PC-9 (cell line): Measurements from ENCODE around the gene FLNB. TPM values are rescaled to one million over a fixed set of nuclear protein-coding genes. Genes with fewer than 3 reads are reported as not detected.
A peak's percentile ranks its signal among the peaks of the same experiment; 100 is the strongest.

Experiments used
- BruUV-seq: library from RNA; stranded (reverse); fragments of 400-500 nt; replicated peaks from 2 replicates; lab custom pipeline; 2021; lab: Mats Ljungman, UMichigan
- CTCF ChIA-PET: fragments of 300-600 bp; sonication (Branson Sonifier 250); formaldehyde crosslinking; loops from one replicate; lab custom pipeline; 2022; ENCODE audit warnings: antibody characterized with exemption; lab: Charles Lee
- POLR2A ChIA-PET: fragments of 300-600 bp; sonication (Branson Sonifier 250); formaldehyde crosslinking; loops from one replicate; lab custom pipeline; 2022; ENCODE audit warnings: antibody characterized with exemption; ENCODE audit not compliant: unreplicated experiment; lab: Charles Lee
- DNase-seq, 2 experiments: peaks; one replicate each; pipeline versions ENCODE4 v3.0.0 to v3.0.0-alpha.2; 2015 to 2022; ENCODE audit warnings: mixed read lengths in 1 of 2
- H2AFZ ChIP-seq: fragments of 200-600 bp; sonication (generic); 2 replicates; pipeline ENCODE4 v1.8.1; 2017; ENCODE audit warnings: antibody characterized with exemption
- H3F3A ChIP-seq: fragments of 200-600 bp; sonication (generic); 2 replicates; pipeline ENCODE4 v1.8.1; 2017; ENCODE audit warnings: antibody characterized with exemption, mild to moderate bottlenecking, low read depth; ENCODE audit not compliant: insufficient read depth
- H3K27ac ChIP-seq: fragments of 200-600 bp; sonication (generic); 2 replicates; pipeline ENCODE4 v1.6.1; 2016; ENCODE audit warnings: mixed run types
- H3K27me3 ChIP-seq: fragments of 200-600 bp; sonication (generic); 2 replicates; pipeline ENCODE4 v1.6.1; 2016; ENCODE audit warnings: low read depth, mixed run types; ENCODE audit not compliant: insufficient read depth
- H3K36me3 ChIP-seq: fragments of 200-600 bp; sonication (generic); 2 replicates; pipeline ENCODE4 v1.6.1; 2016; ENCODE audit warnings: low read depth, mixed run types
- H3K4me1 ChIP-seq: fragments of 200-600 bp; sonication (generic); replicated peaks from 2 replicates; pipeline ENCODE4 v1.6.1; 2016; ENCODE audit warnings: mixed run types; ENCODE audit not compliant: insufficient read depth
- H3K4me2 ChIP-seq: fragments of 200-600 bp; sonication (generic); 2 replicates; pipeline ENCODE4 v1.6.1; 2017; ENCODE audit warnings: mixed run types
- H3K4me3 ChIP-seq: fragments of 200-600 bp; sonication (generic); 2 replicates; pipeline ENCODE4 v1.6.1; 2016; ENCODE audit warnings: mixed run types
- H3K79me2 ChIP-seq: fragments of 200-600 bp; sonication (generic); 2 replicates; pipeline ENCODE4 v1.6.1; 2017; ENCODE audit warnings: low read depth, mixed run types
- H3K9me2 ChIP-seq: fragments of 200-600 bp; sonication (generic); 2 replicates; pipeline ENCODE4 v1.8.1; 2017; ENCODE audit warnings: mild to moderate bottlenecking; ENCODE audit not compliant: insufficient read depth
- H3K9me3 ChIP-seq: fragments of 200-600 bp; sonication (generic); 2 replicates; pipeline ENCODE4 v1.8.1; 2016; ENCODE audit warnings: low read depth; ENCODE audit not compliant: insufficient read depth
- H4K20me1 ChIP-seq: fragments of 200-600 bp; sonication (generic); 2 replicates; pipeline ENCODE4 v1.8.1; 2017; ENCODE audit not compliant: insufficient read depth
- EZH2 ChIP-seq: fragments of 200-600 bp; sonication (generic); IDR thresholded peaks from 2 replicates; pipeline ENCODE4 v1.8.0; 2017; ENCODE audit warnings: antibody characterized with exemption, low read depth
- intact Hi-C: fragments of 100-400 bp; cut with micrococcal nuclease; formaldehyde crosslinking; loops from one replicate; pipeline ENCODE4 v1.10.0; 2022; ENCODE audit not compliant: unreplicated experiment
- total RNA-seq: library from RNA; stranded (reverse); gene quantifications from 2 replicates; pipeline ENCODE4 v1.2.3, GENCODE V29; 2021
- TF ChIP-seq, protein P1 (sequence below): fragments of 200-600 bp; sonication (generic); conservative IDR thresholded peaks from 2 replicates; pipeline ENCODE4 v1.6.1; 2017; ENCODE audit warnings: mixed run types, antibody characterized with exemption, mild to moderate bottlenecking, moderate library complexity

FLNB gene
- total RNA-seq, 1 experiment from 2014 or later, result 349 TPM

- Histone ChIP-seq H3K27ac (peak overlapping the region; percentile 51), H3K4me2 (peak overlapping the region; percentile 57), H3K36me3 (no peaks in the 10 kb centered on the region), H3K9me2 (no peaks in the 10 kb centered on the region), H2AFZ (no peak overlapping the region), H3K79me2 (peaks cover 100% of the 10 kb centered on the region), H3F3A (peaks cover 43% of the 10 kb centered on the region), H3K27me3 (no peaks in the 10 kb centered on the region), H3K4me1 (peaks cover 67% of the 10 kb centered on the region), H3K9me3 (no peaks in the 10 kb centered on the region), H4K20me1 (peaks cover 73% of the 10 kb centered on the region), H3K4me3 (no peak overlapping the region)
- no TSS peak for BruUV-seq
- TF ChIP-seq, protein P1, sequence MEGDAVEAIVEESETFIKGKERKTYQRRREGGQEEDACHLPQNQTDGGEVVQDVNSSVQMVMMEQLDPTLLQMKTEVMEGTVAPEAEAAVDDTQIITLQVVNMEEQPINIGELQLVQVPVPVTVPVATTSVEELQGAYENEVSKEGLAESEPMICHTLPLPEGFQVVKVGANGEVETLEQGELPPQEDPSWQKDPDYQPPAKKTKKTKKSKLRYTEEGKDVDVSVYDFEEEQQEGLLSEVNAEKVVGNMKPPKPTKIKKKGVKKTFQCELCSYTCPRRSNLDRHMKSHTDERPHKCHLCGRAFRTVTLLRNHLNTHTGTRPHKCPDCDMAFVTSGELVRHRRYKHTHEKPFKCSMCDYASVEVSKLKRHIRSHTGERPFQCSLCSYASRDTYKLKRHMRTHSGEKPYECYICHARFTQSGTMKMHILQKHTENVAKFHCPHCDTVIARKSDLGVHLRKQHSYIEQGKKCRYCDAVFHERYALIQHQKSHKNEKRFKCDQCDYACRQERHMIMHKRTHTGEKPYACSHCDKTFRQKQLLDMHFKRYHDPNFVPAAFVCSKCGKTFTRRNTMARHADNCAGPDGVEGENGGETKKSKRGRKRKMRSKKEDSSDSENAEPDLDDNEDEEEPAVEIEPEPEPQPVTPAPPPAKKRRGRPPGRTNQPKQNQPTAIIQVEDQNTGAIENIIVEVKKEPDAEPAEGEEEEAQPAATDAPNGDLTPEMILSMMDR, result no peak
- no peak for TF ChIP-seq EZH2
- intact Hi-C loops, result loop anchor here (1.0 to 2.0 kb wide), 3 partner anchors 28 to 73 kb away; no protein-coding TSS in a partner anchor
- POLR2A ChIA-PET, result no interaction called here
- CTCF ChIA-PET, result no interaction called here
- DNase-seq, result no peak
Observed at GRCh38 chr3:58020783-58021071, 12.5 kb downstream of the FLNB start.

DNA sequence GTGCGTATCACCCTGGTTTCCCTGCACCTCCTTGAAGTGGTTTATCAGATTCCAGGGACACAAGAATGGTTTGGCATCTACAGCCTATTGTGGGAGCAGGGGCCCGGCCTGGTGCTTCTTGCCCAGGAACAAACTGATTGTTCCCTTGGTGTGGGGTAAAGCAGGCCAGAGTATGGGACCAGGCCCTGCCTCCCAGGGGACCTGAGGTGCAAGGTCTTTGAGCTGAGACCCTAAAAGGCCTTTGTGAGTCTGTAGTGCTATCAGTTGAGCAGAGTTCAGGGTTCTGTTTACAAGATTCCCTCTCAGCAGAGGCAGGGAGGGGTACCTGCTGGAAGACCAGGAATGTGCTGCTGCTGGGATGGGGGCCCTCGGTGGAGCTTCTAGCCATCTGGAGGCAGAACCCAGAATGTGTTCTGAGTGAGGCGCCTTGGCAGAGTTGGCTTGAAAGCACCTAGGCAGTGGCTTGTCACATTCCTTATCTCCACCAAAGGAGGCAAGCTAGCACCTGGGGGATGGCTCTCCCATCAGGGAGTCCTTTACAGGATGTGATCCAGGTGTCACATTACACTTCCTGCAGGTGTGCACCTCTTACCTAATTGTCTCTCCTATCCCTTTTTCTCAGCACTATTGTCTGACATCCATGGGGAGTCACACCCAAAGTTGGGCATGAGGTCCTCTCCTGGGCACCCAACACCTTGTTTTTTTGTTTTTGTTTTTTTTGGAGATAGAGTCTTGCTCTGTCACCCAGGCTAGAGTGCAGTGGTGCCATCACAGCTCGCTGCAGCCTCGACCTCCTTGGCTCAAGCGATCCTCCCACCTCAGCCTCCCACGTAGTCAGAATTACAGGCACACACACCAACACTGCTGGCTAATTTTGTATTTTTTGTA, 13.1 kb downstream of the FLNB start:
- ChIA-PET POLR2A (interaction anchor here (0.9 kb wide), 1 partner anchor 11 kb away, joined by 7 read pairs; no protein-coding TSS in a partner anchor), CTCF (interaction anchor here (0.5 kb wide), 1 partner anchor 52 kb away, joined by 7 read pairs; no protein-coding TSS in a partner anchor)
- Histone ChIP-seq H4K20me1 (peaks cover 79% of the 10 kb centered on the region), H3F3A (peaks cover 48% of the 10 kb centered on the region), H3K36me3 (no peaks in the 10 kb centered on the region), H3K4me1 (peaks cover 71% of the 10 kb centered on the region), H3K4me2 (peak overlapping the region; percentile 57), H3K27me3 (no peaks in the 10 kb centered on the region), H2AFZ (no peak overlapping the region), H3K79me2 (peaks cover 100% of the 10 kb centered on the region), H3K27ac (peak overlapping the region; percentile 51), H3K4me3 (no peak overlapping the region), H3K9me3 (no peaks in the 10 kb centered on the region), H3K9me2 (no peaks in the 10 kb centered on the region)
- peak; percentile 77 to 92 for DNase-seq
- intact Hi-C loops, result loop anchor here (1.0 to 2.0 kb wide), 3 partner anchors 27 to 72 kb away; no protein-coding TSS in a partner anchor
- TSS peak; percentile 67 for BruUV-seq
- TF ChIP-seq EZH2, result no peak
- TF ChIP-seq, protein P1, result no peak; the same call in 1 of the 2 replicates

DNA sequence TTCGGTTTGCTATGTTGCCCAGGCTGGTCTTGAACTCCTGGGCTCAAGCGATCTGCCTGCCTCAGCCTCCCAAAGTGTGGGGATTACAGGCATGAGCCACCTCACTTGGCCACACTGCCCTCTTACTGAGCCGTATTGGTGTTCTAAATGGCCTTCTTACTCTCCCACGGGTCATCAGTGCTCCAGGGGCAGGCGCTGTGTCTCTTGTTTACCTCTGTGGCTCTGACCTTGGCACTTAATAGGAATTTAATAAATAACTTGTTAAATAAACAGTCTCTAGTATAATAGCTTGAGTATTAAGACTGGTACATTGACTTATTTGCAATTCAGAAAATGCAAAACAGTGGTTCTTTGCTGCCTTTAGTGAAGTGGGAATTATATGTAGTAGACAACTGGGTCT, 13.7 kb downstream of the FLNB start:
- Histone ChIP-seq H3K27ac (peak overlapping the region; percentile 34), H4K20me1 (peaks cover 79% of the 10 kb centered on the region), H3K4me2 (peak overlapping the region; percentile 57; the same call in 1 of the 2 replicates), H3K4me1 (peaks cover 73% of the 10 kb centered on the region), H3K27me3 (no peaks in the 10 kb centered on the region), H3K79me2 (peaks cover 100% of the 10 kb centered on the region), H3K4me3 (no peak overlapping the region), H3K9me3 (no peaks in the 10 kb centered on the region), H3F3A (peaks cover 48% of the 10 kb centered on the region), H3K36me3 (no peaks in the 10 kb centered on the region), H2AFZ (no peak overlapping the region), H3K9me2 (no peaks in the 10 kb centered on the region)
- no peak for DNase-seq
- intact Hi-C loops, result loop anchor here (1.0 to 2.0 kb wide), 3 partner anchors 27 to 71 kb away; no protein-coding TSS in a partner anchor
- ChIA-PET POLR2A (interaction anchor here (0.8 to 0.9 kb wide), 2 partner anchors 11 to 17 kb away, joined by 7 to 8 read pairs; no protein-coding TSS in a partner anchor), CTCF (interaction anchor here (0.5 kb wide), 1 partner anchor 51 kb away, joined by 7 read pairs; no protein-coding TSS in a partner anchor)
- no peak for TF ChIP-seq EZH2
- TF ChIP-seq, protein P1, result no peak
- BruUV-seq, result no TSS peak
